CD14-positive monocyte (primary cell): ENCODE data around the gene KCNAB1. TPM values are rescaled to one million over a fixed set of nuclear protein-coding genes. Genes with fewer than 3 reads are reported as not detected.

Experiments
- DNase-seq, 3 donors: peaks; one replicate each; pipeline ENCODE4 v3.0.0-alpha.2; 2011 to 2022
- H2AFZ ChIP-seq: 2 replicates; pipeline ENCODE4 v1.6.0; 2012; ENCODE audit warnings: mild to moderate bottlenecking, low read depth, low read length, inconsistent platforms; ENCODE audit not compliant: insufficient read depth, poor library complexity, severe bottlenecking
- H3K27ac ChIP-seq, 2 donors: 1 replicate in 1 of 2; 2 replicates in 1 of 2; pipeline ENCODE4 v1.5.1; 2012 to 2013; ENCODE audit warnings: low read length in 2 of 2, control low read depth in 1 of 2, inconsistent platforms in 1 of 2, low read depth in 1 of 2, mild to moderate bottlenecking in 1 of 2
- H3K27me3 ChIP-seq, 2 donors: one replicate each; pipeline versions ENCODE4 v1.6.0 to v1.6.1; 2011 to 2013; ENCODE audit warnings: low read length in 2 of 2; ENCODE audit not compliant: control insufficient read depth in 2 of 2, insufficient read depth in 2 of 2
- H3K36me3 ChIP-seq, 2 donors: replicated peaks in 1 of 2; 1 replicate in 1 of 2; 2 replicates in 1 of 2; pipeline versions ENCODE4 v1.5.1 to v1.6.1; 2012 to 2013; ENCODE audit warnings: low read length in 2 of 2, control low read depth in 1 of 2, inconsistent platforms in 1 of 2, mild to moderate bottlenecking in 1 of 2; ENCODE audit not compliant: insufficient read depth in 2 of 2, control insufficient read depth in 1 of 2
- H3K4me1 ChIP-seq, 2 donors: 1 replicate in 1 of 2; 2 replicates in 1 of 2; pipeline versions ENCODE4 v1.5.1 to v1.6.1; 2012 to 2013; ENCODE audit warnings: low read length in 2 of 2, control low read depth in 1 of 2, inconsistent platforms in 1 of 2, mild to moderate bottlenecking in 1 of 2, moderate library complexity in 1 of 2; ENCODE audit not compliant: insufficient read depth in 2 of 2, control insufficient read depth in 1 of 2
- H3K4me2 ChIP-seq: replicated peaks from 2 replicates; pipeline ENCODE3; 2012; ENCODE audit warnings: low read length, moderate library complexity, mild to moderate bottlenecking; ENCODE audit not compliant: poor library complexity, severe bottlenecking; ENCODE audit errors: extremely low read depth
- H3K4me3 ChIP-seq, 3 experiments: fragments of 200-600 bp in 1 of 3; sonication (generic) in 1 of 3; replicated peaks in 1 of 3; 1 replicate in 2 of 3; 2 replicates in 1 of 3; pipeline ENCODE4 v1.5.1; 2011 to 2013; ENCODE audit warnings: low read length in 3 of 3, mild to moderate bottlenecking in 3 of 3, control low read depth in 2 of 3, low read depth in 2 of 3, inconsistent platforms in 1 of 3, moderate library complexity in 1 of 3
- H3K79me2 ChIP-seq: 2 replicates; pipeline ENCODE4 v1.6.0; 2012; ENCODE audit warnings: mild to moderate bottlenecking, control low read depth, inconsistent platforms, low read length, moderate library complexity; ENCODE audit not compliant: insufficient read depth
- H3K9ac ChIP-seq: 2 replicates; pipeline ENCODE4 v1.6.0; 2017; ENCODE audit warnings: low read length, mild to moderate bottlenecking; ENCODE audit not compliant: insufficient read depth, poor library complexity, severe bottlenecking
- H3K9me3 ChIP-seq, 2 donors: replicated peaks in 1 of 2; 1 replicate in 1 of 2; 2 replicates in 1 of 2; pipeline versions ENCODE4 v1.5.1 to v1.6.1; 2012 to 2013; ENCODE audit warnings: low read length in 2 of 2, control low read depth in 1 of 2; ENCODE audit not compliant: control insufficient read depth in 1 of 2, insufficient read depth in 1 of 2
- H4K20me1 ChIP-seq: 2 replicates; pipeline ENCODE4 v1.6.0; 2012; ENCODE audit warnings: mild to moderate bottlenecking, low read length, control low read depth, moderate library complexity; ENCODE audit not compliant: insufficient read depth
- H3K27ac Mint-ChIP-seq, 7 donors: one replicate each; pipeline ENCODE4 v1.8.0; 2020; ENCODE audit warnings: mild to moderate bottlenecking in 7 of 7, mixed read lengths in 7 of 7, moderate library complexity in 6 of 7, inconsistent platforms in 2 of 7
- H3K27me3 Mint-ChIP-seq, 3 donors: one replicate each; pipeline ENCODE4 v1.8.0; 2021 to 2022; ENCODE audit warnings: low read depth in 3 of 3, mild to moderate bottlenecking in 3 of 3, mixed read lengths in 3 of 3, moderate library complexity in 3 of 3, inconsistent platforms in 1 of 3
- H3K36me3 Mint-ChIP-seq, 2 donors: one replicate each; pipeline ENCODE4 v1.8.0; 2020; ENCODE audit warnings: mixed read lengths in 2 of 2, inconsistent platforms in 1 of 2, mild to moderate bottlenecking in 1 of 2
- H3K4me1 Mint-ChIP-seq: one replicate; pipeline ENCODE4 v1.8.0; 2020; ENCODE audit warnings: mild to moderate bottlenecking, mixed read lengths
- H3K4me3 Mint-ChIP-seq, 2 donors: one replicate each; pipeline ENCODE4 v1.8.0; 2020; ENCODE audit warnings: mild to moderate bottlenecking in 2 of 2, mixed read lengths in 2 of 2, moderate library complexity in 1 of 2
- H3K9me3 Mint-ChIP-seq, 7 donors: one replicate each; pipeline ENCODE4 v1.8.0; 2020 to 2022; ENCODE audit warnings: mixed read lengths in 7 of 7, mild to moderate bottlenecking in 6 of 7, moderate library complexity in 6 of 7, inconsistent platforms in 2 of 7
- CTCF ChIP-seq: fragments of 200-600 bp; IDR thresholded peaks from one replicate; pipeline ENCODE4 v1.8.0; 2022; ENCODE audit warnings: antibody characterized with exemption, mild to moderate bottlenecking
- WGBS: methylation state at CpG from one replicate; pipeline ENCODE4 v1.1.5; 2013; ENCODE audit warnings: missing lambda C conversion rate; ENCODE audit not compliant: insufficient coverage; 5-methylcytosine and 5-hydroxymethylcytosine counted together
- intact Hi-C, 2 donors: fragments of 100-400 bp; cut with micrococcal nuclease; formaldehyde crosslinking; loops; one replicate each; pipeline versions ENCODE4 v1.15.0 to v1.15.1; 2023
- polyA plus RNA-seq, 3 donors: library from polyadenylated mRNA; depleted of rRNA in 1 of 3; unstranded in 2 of 3; stranded (reverse) in 1 of 3; fragments of 300-500 nt in 2 of 3; fragments of >200 nt in 1 of 3; fragmentation: Illumina TruSeq in 2 of 3; gene quantifications; 1 replicate in 2 of 3; 2 replicates in 1 of 3; pipeline ENCODE4 v1.2.3, GENCODE V29; 2012 to 2021

Gene KCNAB1
- polyA plus RNA-seq, 3 donors: 0.08 to 0.14 TPM; not detected in 1

GRCh38 chr3:156090126-156090525 lies 30.3 kb upstream of the KCNAB1 start:
- no peak overlapping the region for H3K27ac ChIP-seq
- no CpG with 5 or more reads among the region's 3 CpGs for WGBS
- no peaks in the 10 kb centered on the region for H4K20me1 ChIP-seq
- Mint-ChIP-seq H3K36me3 (no peaks in the 10 kb centered on the region), H3K27ac (no peak overlapping the region), H3K9me3 (peaks cover 0 to 3% (median 0%) of the 10 kb centered on the region in 7 donors), H3K27me3 (peaks cover 2 to 4% (median 2%) of the 10 kb centered on the region in 3 donors), H3K4me1 (no peaks in the 10 kb centered on the region), H3K4me3 (no peak overlapping the region)
- H3K4me1 ChIP-seq: no peaks in the 10 kb centered on the region
- H3K27me3 ChIP-seq: no peaks in the 10 kb centered on the region
- H3K36me3 ChIP-seq: no peaks in the 10 kb centered on the region
- no peak for DNase-seq
- no peak overlapping the region for H2AFZ ChIP-seq
- H3K9me3 ChIP-seq: no peaks in the 10 kb centered on the region
- H3K4me3 ChIP-seq: no peak overlapping the region
- H3K4me2 ChIP-seq: no peak overlapping the region
- no peak for TF ChIP-seq CTCF
- no peaks in the 10 kb centered on the region for H3K79me2 ChIP-seq
- no peak overlapping the region for H3K9ac ChIP-seq
- intact Hi-C loops: no loop called here

- Mint-ChIP-seq H3K27me3 (peaks cover 0 to 6% (median 2%) of the 10 kb centered on the region in 3 donors), H3K36me3 (no peaks in the 10 kb centered on the region), H3K4me1 (no peaks in the 10 kb centered on the region), H3K4me3 (no peak overlapping the region), H3K27ac (no peak overlapping the region), H3K9me3 (peaks cover 0 to 5% (median 0%) of the 10 kb centered on the region in 7 donors)
- H2AFZ ChIP-seq: no peak overlapping the region
- H3K27ac ChIP-seq: no peak overlapping the region
- H3K9me3 ChIP-seq: no peaks in the 10 kb centered on the region
- no peak for DNase-seq
- H3K4me3 ChIP-seq: no peak overlapping the region
- H3K79me2 ChIP-seq: no peaks in the 10 kb centered on the region
- intact Hi-C loops: no loop called here
- no peak overlapping the region for H3K4me2 ChIP-seq
- H3K9ac ChIP-seq: no peak overlapping the region
- no peaks in the 10 kb centered on the region for H3K27me3 ChIP-seq
- no peaks in the 10 kb centered on the region for H4K20me1 ChIP-seq
- no peak for TF ChIP-seq CTCF
- H3K36me3 ChIP-seq: no peaks in the 10 kb centered on the region
- WGBS: 94% methylated on average over 5 of the region's 7 CpGs
- H3K4me1 ChIP-seq: no peaks in the 10 kb centered on the region
These were observed 26.4 kb upstream of the KCNAB1 start for GRCh38 chr3:156093964-156094363.
